Chondrocyte (in vitro differentiated cells): ENCODE results near the gene FSTL1. TPM values are rescaled to one million over a fixed set of nuclear protein-coding genes. Genes with fewer than 3 reads are reported as not detected.
A peak's percentile ranks its signal among the peaks of the same experiment; 100 is the strongest.

Experiments
- DNase-seq: peaks from one replicate; pipeline ENCODE4 v3.0.0; 2021; ENCODE audit warnings: mixed read lengths, low spot score
- H3K27ac Mint-ChIP-seq: one replicate; pipeline ENCODE4 v1.8.0; 2021; ENCODE audit warnings: mild to moderate bottlenecking, moderate library complexity, mixed read lengths; ENCODE audit not compliant: unreplicated experiment
- H3K27me3 Mint-ChIP-seq: 2 replicates; pipeline ENCODE4 v1.8.0; 2021; ENCODE audit warnings: low read depth, mixed read lengths
- H3K36me3 Mint-ChIP-seq: 2 replicates; pipeline ENCODE4 v1.8.0; 2021; ENCODE audit warnings: low read depth, mixed read lengths
- H3K4me1 Mint-ChIP-seq: 2 replicates; pipeline ENCODE4 v1.8.0; 2021; ENCODE audit warnings: low read depth, mild to moderate bottlenecking, mixed read lengths
- H3K4me3 Mint-ChIP-seq: one replicate; pipeline ENCODE4 v1.8.0; 2021; ENCODE audit warnings: mild to moderate bottlenecking, moderate library complexity, mixed read lengths; ENCODE audit not compliant: unreplicated experiment
- H3K9me3 Mint-ChIP-seq: 2 replicates; pipeline ENCODE4 v1.8.0; 2021; ENCODE audit warnings: low read depth, mixed read lengths
- total RNA-seq: library from RNA; stranded (reverse); gene quantifications from 3 replicates; pipeline ENCODE4 v1.2.1, GENCODE V29; 2021
- TF ChIP-seq, protein P1 (sequence below): fragments of 200-600 bp; sonication (generic); IDR thresholded peaks from 2 replicates; pipeline ENCODE4 v1.5.0; 2021; ENCODE audit warnings: antibody characterized with exemption, mild to moderate bottlenecking, moderate library complexity

FSTL1 gene
- total RNA-seq, 1 donor from 2014 or later = 3,511 TPM

DNA sequence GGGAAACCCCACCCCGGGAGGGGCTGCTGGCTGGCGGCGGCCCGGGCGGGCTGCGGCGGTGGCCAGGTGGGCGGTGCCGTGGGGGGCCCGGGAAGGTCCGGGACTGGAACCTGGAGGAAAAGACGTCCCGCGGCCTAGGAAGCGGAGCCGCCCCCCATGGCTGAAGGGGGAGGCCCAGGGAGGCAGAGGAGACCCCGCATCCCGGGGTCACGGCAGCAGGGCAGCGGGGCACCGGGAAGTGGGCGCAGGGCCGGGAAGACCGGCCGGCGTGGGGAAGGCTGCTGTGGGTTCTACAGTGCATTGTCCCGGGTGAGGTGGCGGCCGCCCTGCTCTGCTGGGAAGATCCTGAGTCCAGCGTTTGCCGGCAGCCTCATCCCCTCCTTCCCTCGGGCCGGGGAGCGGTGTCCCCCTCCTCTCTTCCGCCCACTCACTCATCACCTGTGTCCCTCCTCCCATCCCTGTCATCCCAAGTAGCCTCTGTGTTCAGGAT, 525 bp upstream of the FSTL1 start:
- Mint-ChIP-seq H3K4me1 (peaks cover 34% of the 10 kb centered on the region), H3K36me3 (peaks cover 16% of the 10 kb centered on the region), H3K27me3 (no peaks in the 10 kb centered on the region), H3K9me3 (peaks cover 4% of the 10 kb centered on the region), H3K4me3 (peak overlapping the region; percentile 70), H3K27ac (peak overlapping the region; percentile 75)
- TF ChIP-seq, protein P1, sequence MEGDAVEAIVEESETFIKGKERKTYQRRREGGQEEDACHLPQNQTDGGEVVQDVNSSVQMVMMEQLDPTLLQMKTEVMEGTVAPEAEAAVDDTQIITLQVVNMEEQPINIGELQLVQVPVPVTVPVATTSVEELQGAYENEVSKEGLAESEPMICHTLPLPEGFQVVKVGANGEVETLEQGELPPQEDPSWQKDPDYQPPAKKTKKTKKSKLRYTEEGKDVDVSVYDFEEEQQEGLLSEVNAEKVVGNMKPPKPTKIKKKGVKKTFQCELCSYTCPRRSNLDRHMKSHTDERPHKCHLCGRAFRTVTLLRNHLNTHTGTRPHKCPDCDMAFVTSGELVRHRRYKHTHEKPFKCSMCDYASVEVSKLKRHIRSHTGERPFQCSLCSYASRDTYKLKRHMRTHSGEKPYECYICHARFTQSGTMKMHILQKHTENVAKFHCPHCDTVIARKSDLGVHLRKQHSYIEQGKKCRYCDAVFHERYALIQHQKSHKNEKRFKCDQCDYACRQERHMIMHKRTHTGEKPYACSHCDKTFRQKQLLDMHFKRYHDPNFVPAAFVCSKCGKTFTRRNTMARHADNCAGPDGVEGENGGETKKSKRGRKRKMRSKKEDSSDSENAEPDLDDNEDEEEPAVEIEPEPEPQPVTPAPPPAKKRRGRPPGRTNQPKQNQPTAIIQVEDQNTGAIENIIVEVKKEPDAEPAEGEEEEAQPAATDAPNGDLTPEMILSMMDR = no peak
- peak; percentile 90 for DNase-seq

- Mint-ChIP-seq H3K27ac (peak overlapping the region; percentile 91), H3K4me3 (peak overlapping the region; percentile 95), H3K27me3 (no peaks in the 10 kb centered on the region), H3K9me3 (peaks cover 4% of the 10 kb centered on the region), H3K4me1 (peaks cover 48% of the 10 kb centered on the region), H3K36me3 (peaks cover 18% of the 10 kb centered on the region)
- no peak for DNase-seq
- TF ChIP-seq, protein P1 = no peak
Measured at GRCh38 chr3:120449701-120450599, 842 bp downstream of the FSTL1 start.

GRCh38 chr3:120449251-120449650, 1.5 kb downstream of the FSTL1 start:
- Mint-ChIP-seq H3K9me3 (peaks cover 4% of the 10 kb centered on the region), H3K27ac (peak overlapping the region; percentile 91), H3K27me3 (no peaks in the 10 kb centered on the region), H3K4me3 (peak overlapping the region; percentile 95), H3K36me3 (peaks cover 20% of the 10 kb centered on the region), H3K4me1 (peaks cover 55% of the 10 kb centered on the region)
- no peak for DNase-seq
- TF ChIP-seq, protein P1 = no peak

DNA sequence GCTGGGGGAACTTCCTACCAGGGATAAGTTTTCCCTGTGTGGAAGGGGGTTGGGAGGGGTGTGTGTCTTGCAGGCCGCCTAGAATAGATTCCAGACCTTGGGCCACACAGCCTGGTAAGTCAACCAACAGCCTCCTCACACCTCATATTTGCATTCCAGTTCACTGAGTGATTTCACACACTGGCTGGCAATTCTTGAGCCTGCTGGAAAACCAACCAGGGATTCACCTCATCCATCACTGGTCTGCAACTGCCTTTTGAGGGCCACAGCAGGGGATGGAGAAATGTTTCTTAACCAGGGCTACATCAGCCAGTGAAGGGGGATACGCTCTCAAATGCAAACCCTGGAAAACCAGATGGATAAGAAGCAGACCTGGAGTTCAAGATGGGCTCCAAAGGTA, 2.0 kb downstream of the FSTL1 start:
- peaks cover under 1% of the 10 kb centered on the region for H3K9me3 Mint-ChIP-seq
- DNase-seq = no peak
- TF ChIP-seq, protein P1 = no peak
- peaks cover 20% of the 10 kb centered on the region for H3K36me3 Mint-ChIP-seq
- H3K4me3 Mint-ChIP-seq = peak overlapping the region; percentile 95
- no peaks in the 10 kb centered on the region for H3K27me3 Mint-ChIP-seq
- peaks cover 60% of the 10 kb centered on the region for H3K4me1 Mint-ChIP-seq
- peak overlapping the region; percentile 91 for H3K27ac Mint-ChIP-seq

DNA sequence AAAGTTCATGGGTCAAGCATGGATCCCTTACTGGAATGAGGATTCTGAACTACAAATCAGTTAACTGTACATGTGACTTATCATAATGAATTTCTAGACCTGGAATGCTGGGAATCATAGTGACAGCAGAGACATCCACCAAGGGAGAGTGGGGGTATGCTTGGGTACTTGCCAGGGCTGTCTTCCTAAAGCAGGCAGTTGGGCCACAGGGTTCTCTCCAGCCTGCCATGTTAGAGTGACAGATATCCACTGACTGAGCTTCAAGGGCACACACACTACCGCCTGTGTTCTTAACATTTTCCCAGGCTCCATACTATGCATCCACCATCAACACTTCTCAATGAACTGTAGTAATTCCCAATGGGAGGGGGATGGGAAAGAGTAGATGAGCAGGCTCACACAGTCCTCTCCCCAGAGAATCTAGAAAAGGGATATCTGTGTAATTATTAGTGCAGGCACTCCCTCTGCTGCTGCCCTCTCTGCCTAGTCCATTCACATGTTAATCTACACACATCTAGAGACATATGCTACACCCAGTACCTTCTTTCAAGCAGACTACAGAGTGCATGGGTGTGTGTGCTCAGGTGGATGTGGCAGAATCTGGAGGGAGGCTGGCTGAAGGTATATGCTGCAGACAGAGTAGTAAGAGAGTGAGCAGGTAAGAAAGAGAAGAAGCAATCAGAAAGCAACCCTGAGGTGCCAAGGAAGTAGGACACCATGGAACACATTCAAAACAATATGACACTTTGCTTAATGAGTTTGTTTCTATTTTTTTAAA, 3.7 kb downstream of the FSTL1 start:
- peak overlapping the region; percentile 93 for H3K27ac Mint-ChIP-seq
- TF ChIP-seq, protein P1 = no peak
- H3K27me3 Mint-ChIP-seq = no peaks in the 10 kb centered on the region
- H3K9me3 Mint-ChIP-seq = no peaks in the 10 kb centered on the region
- H3K36me3 Mint-ChIP-seq = peaks cover 20% of the 10 kb centered on the region
- H3K4me3 Mint-ChIP-seq = peak overlapping the region; percentile 95
- H3K4me1 Mint-ChIP-seq = peaks cover 73% of the 10 kb centered on the region
- no peak for DNase-seq
